ENCODE measurements around the gene ALDH1B1. TPM values are rescaled to one million over a fixed set of nuclear protein-coding genes. Genes with fewer than 3 reads are reported as not detected.

The ALDH1B1 gene
- total and polyA plus RNA-seq, 10 of the 15 experiments (the other 5 are each of a cell fraction or from before 2014, with no cell fraction given): 8.6 to 38.5 (median 30.9) TPM

- Histone ChIP-seq H3K9ac (ENCODE audit: control insufficient read depth, insufficient read depth, low read length) (no peak overlapping the region), H3K9me3 (replicated peaks; ENCODE audit: control insufficient read depth, insufficient read depth, low read length) (no peaks in the 10 kb centered on the region), H3K4me3 (no peak overlapping the region), H3K36me3 (ENCODE audit: control insufficient read depth in 2 of 2, insufficient read depth in 2 of 2, low read length in 1 of 2) (no peaks in the 10 kb centered on the region), H3K27ac (ENCODE audit: control insufficient read depth, insufficient read depth) (no peak overlapping the region), H3K4me1 (ENCODE audit: control insufficient read depth, insufficient read depth, low read length) (no peaks in the 10 kb centered on the region), H3K79me2 (ENCODE audit: control insufficient read depth, insufficient read depth, low read length) (no peaks in the 10 kb centered on the region), H2AFZ (ENCODE audit: control insufficient read depth, low read depth, low read length) (no peak overlapping the region), H3K27me3 (replicated peaks in 1 of 2; ENCODE audit: control insufficient read depth in 2 of 2, insufficient read depth in 2 of 2, low read length in 1 of 2) (no peaks in the 10 kb centered on the region), H4K20me1 (ENCODE audit: control insufficient read depth, insufficient read depth) (no peaks in the 10 kb centered on the region), H3K4me2 (ENCODE audit: control insufficient read depth, insufficient read depth) (no peak overlapping the region)
- intact Hi-C loops (cut with micrococcal nuclease; ENCODE audit: unreplicated experiment) (loop anchor here (1.0 to 2.0 kb wide), 4 partner anchors 275 to 617 kb away; partner anchors contain the start of gene SLC25A51), in situ Hi-C loops (cut with MboI) (loop anchor here (5.0 kb wide), 1 partner anchor 451 kb away; no protein-coding TSS in a partner anchor)
- SMC1A ChIA-PET (ENCODE audit: uncharacterized antibody, unreplicated experiment): interaction anchor here (0.8 to 4.9 kb wide), 9 partner anchors 10 to 772 kb away, joined by 3 to 35 read pairs (median 4); partner anchors contain the start of gene TOMM5
- WGBS (ENCODE audit: insufficient coverage, insufficient replicate concordance, low lambda C conversion rate, missing lambda C conversion rate): 7% methylated on average over 5 of the region's 5 CpGs
- CTCF ChIA-PET: interaction anchor here (0.6 to 10.7 kb wide), 12 partner anchors 10 to 460 kb away, joined by 3 to 120 read pairs (median 3); no protein-coding TSS in a partner anchor
- no peak for DNase-seq (ENCODE audit: low read depth, low spot score)
- no peak for ATAC-seq
- RAD21 ChIA-PET (ENCODE audit: unreplicated experiment): interaction anchor here (0.9 to 5.4 kb wide), 4 partner anchors 272 to 450 kb away, joined by 3 to 31 read pairs (median 18); no protein-coding TSS in a partner anchor
- BruUV-seq (replicated peaks): no TSS peak
- POLR2A ChIA-PET: no interaction called here
- TF ChIP-seq BMI1 (IDR thresholded peaks at IDR 0.05; ENCODE audit: borderline replicate concordance): no peak
- no peak for TF ChIP-seq EED (IDR thresholded peaks at IDR 0.05; ENCODE audit: low read depth)
- FAIRE-seq: no peak
Observed at GRCh38 chr9:38363589-38363925, 28.9 kb upstream of the ALDH1B1 start.

- CTCF ChIA-PET: interaction anchor here (0.6 to 10.7 kb wide), 7 partner anchors 10 to 643 kb away, joined by 3 to 120 read pairs (median 4); no protein-coding TSS in a partner anchor
- ATAC-seq: no peak
- no peak overlapping the region for H3K27ac ChIP-seq (ENCODE audit: control insufficient read depth, insufficient read depth)
- in situ Hi-C loops (cut with MboI): no loop called here
- H3K27me3 ChIP-seq (replicated peaks in 1 of 2; ENCODE audit: control insufficient read depth in 2 of 2, insufficient read depth in 2 of 2, low read length in 1 of 2): no peaks in the 10 kb centered on the region; a peak in 3 of 4 replicates
- no peak for FAIRE-seq
- RAD21 ChIA-PET (ENCODE audit: unreplicated experiment): interaction anchor here (0.7 kb wide), 1 partner anchor 33 kb away, joined by 3 read pairs; no protein-coding TSS in a partner anchor
- no peaks in the 10 kb centered on the region for H3K4me1 ChIP-seq (ENCODE audit: control insufficient read depth, insufficient read depth, low read length)
- no peak overlapping the region for H3K4me3 ChIP-seq
- DNase-seq (ENCODE audit: low read depth, low spot score): no peak
- no peaks in the 10 kb centered on the region for H3K9me3 ChIP-seq (replicated peaks; ENCODE audit: control insufficient read depth, insufficient read depth, low read length)
- H3K36me3 ChIP-seq (ENCODE audit: control insufficient read depth in 2 of 2, insufficient read depth in 2 of 2, low read length in 1 of 2): no peaks in the 10 kb centered on the region
- POLR2A ChIA-PET: interaction anchor here (0.7 kb wide), 1 partner anchor 247 kb away, joined by 4 read pairs; no protein-coding TSS in a partner anchor
- SMC1A ChIA-PET (ENCODE audit: uncharacterized antibody, unreplicated experiment): interaction anchor here (1.5 kb wide), 1 partner anchor 280 kb away, joined by 3 read pairs; no protein-coding TSS in a partner anchor
- no TSS peak for BruUV-seq (replicated peaks)
- no peaks in the 10 kb centered on the region for H3K79me2 ChIP-seq (ENCODE audit: control insufficient read depth, insufficient read depth, low read length)
- H2AFZ ChIP-seq (ENCODE audit: control insufficient read depth, low read depth, low read length): no peak overlapping the region
- no peaks in the 10 kb centered on the region for H4K20me1 ChIP-seq (ENCODE audit: control insufficient read depth, insufficient read depth)
- intact Hi-C loops (cut with micrococcal nuclease; ENCODE audit: unreplicated experiment): no loop called here
- H3K4me2 ChIP-seq (ENCODE audit: control insufficient read depth, insufficient read depth): no peak overlapping the region
- no peak overlapping the region for H3K9ac ChIP-seq (ENCODE audit: control insufficient read depth, insufficient read depth, low read length)
- TF ChIP-seq BACH1 (IDR thresholded peaks at IDR 0.05; ENCODE audit: borderline replicate concordance) (no peak), CEBPZ (IDR thresholded peaks at IDR 0.05; ENCODE audit: low read depth, low read length) (no peak), ESRRA (IDR thresholded peaks at IDR 0.05; ENCODE audit: low read length) (no peak), SMC3 (IDR thresholded peaks at IDR 0.05; ENCODE audit: borderline replicate concordance, low read length) (no peak), TCF3 (IDR thresholded peaks at IDR 0.05; ENCODE audit: borderline replicate concordance, insufficient read depth, low read depth, low read length) (no peak), RB1 (IDR thresholded peaks at IDR 0.05; ENCODE audit: borderline replicate concordance) (no peak), EED (IDR thresholded peaks at IDR 0.05; ENCODE audit: low read depth) (no peak), ZNF384 (IDR thresholded peaks at IDR 0.05; ENCODE audit: borderline replicate concordance, low read depth, low read length) (no peak)
- TF ChIP-seq, protein P1, sequence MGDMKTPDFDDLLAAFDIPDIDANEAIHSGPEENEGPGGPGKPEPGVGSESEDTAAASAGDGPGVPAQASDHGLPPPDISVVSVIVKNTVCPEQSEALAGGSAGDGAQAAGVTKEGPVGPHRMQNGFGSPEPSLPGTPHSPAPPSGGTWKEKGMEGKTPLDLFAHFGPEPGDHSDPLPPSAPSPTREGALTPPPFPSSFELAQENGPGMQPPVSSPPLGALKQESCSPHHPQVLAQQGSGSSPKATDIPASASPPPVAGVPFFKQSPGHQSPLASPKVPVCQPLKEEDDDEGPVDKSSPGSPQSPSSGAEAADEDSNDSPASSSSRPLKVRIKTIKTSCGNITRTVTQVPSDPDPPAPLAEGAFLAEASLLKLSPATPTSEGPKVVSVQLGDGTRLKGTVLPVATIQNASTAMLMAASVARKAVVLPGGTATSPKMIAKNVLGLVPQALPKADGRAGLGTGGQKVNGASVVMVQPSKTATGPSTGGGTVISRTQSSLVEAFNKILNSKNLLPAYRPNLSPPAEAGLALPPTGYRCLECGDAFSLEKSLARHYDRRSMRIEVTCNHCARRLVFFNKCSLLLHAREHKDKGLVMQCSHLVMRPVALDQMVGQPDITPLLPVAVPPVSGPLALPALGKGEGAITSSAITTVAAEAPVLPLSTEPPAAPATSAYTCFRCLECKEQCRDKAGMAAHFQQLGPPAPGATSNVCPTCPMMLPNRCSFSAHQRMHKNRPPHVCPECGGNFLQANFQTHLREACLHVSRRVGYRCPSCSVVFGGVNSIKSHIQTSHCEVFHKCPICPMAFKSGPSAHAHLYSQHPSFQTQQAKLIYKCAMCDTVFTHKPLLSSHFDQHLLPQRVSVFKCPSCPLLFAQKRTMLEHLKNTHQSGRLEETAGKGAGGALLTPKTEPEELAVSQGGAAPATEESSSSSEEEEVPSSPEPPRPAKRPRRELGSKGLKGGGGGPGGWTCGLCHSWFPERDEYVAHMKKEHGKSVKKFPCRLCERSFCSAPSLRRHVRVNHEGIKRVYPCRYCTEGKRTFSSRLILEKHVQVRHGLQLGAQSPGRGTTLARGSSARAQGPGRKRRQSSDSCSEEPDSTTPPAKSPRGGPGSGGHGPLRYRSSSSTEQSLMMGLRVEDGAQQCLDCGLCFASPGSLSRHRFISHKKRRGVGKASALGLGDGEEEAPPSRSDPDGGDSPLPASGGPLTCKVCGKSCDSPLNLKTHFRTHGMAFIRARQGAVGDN (IDR thresholded peaks at IDR 0.05): no peak
Observed at GRCh38 chr9:38367898-38368297, 24.6 kb upstream of the ALDH1B1 start.
